H1 (cell line): ENCODE measurements around the gene HMGCS2. TPM values are rescaled to one million over a fixed set of nuclear protein-coding genes. Genes with fewer than 3 reads are reported as not detected.
A peak's percentile ranks its signal among the peaks of the same experiment; 100 is the strongest.

Source experiments
- CTCF ChIA-PET: fragments of 300-600 bp; sonication (Branson Sonifier 250); formaldehyde crosslinking; loops from one replicate; lab custom pipeline; 2021; ENCODE audit not compliant: partially characterized antibody; lab: Charles Lee
- POLR2A ChIA-PET: fragments of 300-600 bp; sonication (Branson Sonifier 250); formaldehyde crosslinking; loops from one replicate; lab custom pipeline; 2021; ENCODE audit warnings: inconsistent platforms; ENCODE audit not compliant: partially characterized antibody; lab: Charles Lee
- DNase-seq, 2 experiments: peaks; one replicate each; pipeline versions ENCODE4 v3.0.0 to v3.0.0-alpha.2; 2010 to 2022; ENCODE audit warnings: low spot score in 2 of 2, low read depth in 1 of 2, mixed read lengths in 1 of 2
- FAIRE-seq: peaks from 2 replicates; lab custom pipeline; 2011; peaks lifted over from hg19 to GRCh38; lab: Jason Lieb, UNC
- H2AFZ ChIP-seq: 2 replicates; pipeline ENCODE4 v1.8.1; 2012; ENCODE audit warnings: low read length, inconsistent platforms
- H2AK5ac ChIP-seq: 2 replicates; pipeline ENCODE4 v1.6.1; 2013; ENCODE audit warnings: low read depth, low read length
- H2BK120ac ChIP-seq: replicated peaks from 2 replicates; pipeline ENCODE3; 2013; ENCODE audit warnings: low read depth, low read length, inconsistent platforms
- H2BK12ac ChIP-seq: 2 replicates; pipeline ENCODE4 v1.6.1; 2013; ENCODE audit warnings: low read depth, low read length
- H2BK15ac ChIP-seq: 2 replicates; pipeline ENCODE4 v1.6.1; 2013; ENCODE audit warnings: low read length
- H2BK20ac ChIP-seq: 2 replicates; pipeline ENCODE4 v1.6.1; 2013; ENCODE audit warnings: low read length
- H2BK5ac ChIP-seq: 2 replicates; pipeline ENCODE4 v1.6.1; 2013; ENCODE audit warnings: low read depth, low read length
- H3K14ac ChIP-seq: 2 replicates; pipeline ENCODE4 v1.6.1; 2013; ENCODE audit warnings: inconsistent platforms; ENCODE audit not compliant: insufficient read length
- H3K18ac ChIP-seq: 2 replicates; pipeline ENCODE4 v1.6.1; 2013; ENCODE audit warnings: low read length; ENCODE audit errors: extremely low read depth
- H3K23ac ChIP-seq: 2 replicates; pipeline ENCODE4 v1.6.1; 2013; ENCODE audit warnings: inconsistent platforms; ENCODE audit not compliant: insufficient read length
- H3K23me2 ChIP-seq: 2 replicates; pipeline ENCODE4 v1.6.1; 2013; ENCODE audit warnings: low read depth, low read length
- H3K27ac ChIP-seq: 2 replicates; pipeline ENCODE4 v1.6.1; 2011; ENCODE audit warnings: low read depth, low read length, inconsistent platforms
- H3K27me3 ChIP-seq, 4 experiments: replicated peaks in 1 of 4; 1 replicate in 1 of 4; 2 replicates in 3 of 4; pipeline versions ENCODE4 v1.6.1 to v1.8.1; 2011 to 2013; ENCODE audit warnings: low read length in 3 of 4, mild to moderate bottlenecking in 3 of 4, inconsistent platforms in 2 of 4, mixed read lengths in 2 of 4, moderate library complexity in 1 of 4; ENCODE audit not compliant: control insufficient read depth in 3 of 4, insufficient read depth in 3 of 4; ENCODE audit errors: extremely low read depth in 1 of 4
- H3K36me3 ChIP-seq, 4 experiments: 2 replicates each; pipeline versions ENCODE4 v1.6.1 to v1.8.1; 2011 to 2013; ENCODE audit warnings: mild to moderate bottlenecking in 4 of 4, low read length in 3 of 4, moderate library complexity in 2 of 4, control low read depth in 1 of 4, inconsistent platforms in 1 of 4; ENCODE audit not compliant: insufficient read depth in 4 of 4, control insufficient read depth in 2 of 4
- H3K4ac ChIP-seq: replicated peaks from 2 replicates; pipeline ENCODE3; 2013; ENCODE audit warnings: low read length, low read depth, mixed read lengths, inconsistent platforms; ENCODE audit not compliant: insufficient read length
- H3K4me1 ChIP-seq, 4 experiments: replicated peaks in 1 of 4; 1 replicate in 1 of 4; 2 replicates in 3 of 4; pipeline versions ENCODE4 v1.6.1 to v1.8.1; 2011 to 2013; ENCODE audit warnings: low read length in 3 of 4, inconsistent platforms in 2 of 4, mixed read lengths in 1 of 4; ENCODE audit not compliant: insufficient read depth in 4 of 4, control insufficient read depth in 3 of 4
- H3K4me2 ChIP-seq, 2 experiments: 2 replicates each; pipeline versions ENCODE4 v1.6.1 to v1.8.1; 2011 to 2013; ENCODE audit warnings: low read depth in 2 of 2, low read length in 2 of 2, control low read depth in 1 of 2, inconsistent platforms in 1 of 2, mild to moderate bottlenecking in 1 of 2; ENCODE audit not compliant: insufficient read depth in 1 of 2
- H3K4me3 ChIP-seq, 4 experiments: fragments of 200-600, 300-600 bp in 1 of 4; sonication (generic), shearing (Covaris generic), sonication (Bioruptor Twin) in 1 of 4; 2 replicates each; pipeline versions ENCODE4 v1.5.1 to v1.8.1; 2011 to 2016; ENCODE audit warnings: low read length in 4 of 4, low read depth in 3 of 4, control low read depth in 2 of 4, inconsistent platforms in 2 of 4, mild to moderate bottlenecking in 2 of 4, mixed read lengths in 1 of 4, moderate library complexity in 1 of 4; ENCODE audit not compliant: insufficient read depth in 2 of 4; ENCODE audit errors: extremely low read depth in 1 of 4
- H3K56ac ChIP-seq: replicated peaks from 2 replicates; pipeline ENCODE3; 2013; ENCODE audit warnings: low read depth, mild to moderate bottlenecking, mixed read lengths, low read length, inconsistent platforms; ENCODE audit not compliant: insufficient read length
- H3K79me1 ChIP-seq: 2 replicates; pipeline ENCODE4 v1.6.1; 2013; ENCODE audit warnings: low read depth, low read length, control low read depth
- H3K79me2 ChIP-seq, 2 experiments: 2 replicates each; pipeline versions ENCODE4 v1.6.1 to v1.8.1; 2012 to 2013; ENCODE audit warnings: low read length in 2 of 2, mild to moderate bottlenecking in 2 of 2, inconsistent platforms in 1 of 2; ENCODE audit not compliant: insufficient read depth in 2 of 2, control insufficient read depth in 1 of 2
- H3K9ac ChIP-seq, 4 experiments: replicated peaks in 1 of 4; 1 replicate in 1 of 4; 2 replicates in 3 of 4; pipeline versions ENCODE4 v1.6.1 to v1.8.1; 2011 to 2013; ENCODE audit warnings: low read depth in 3 of 4, low read length in 3 of 4, control low read depth in 2 of 4, mild to moderate bottlenecking in 2 of 4, moderate library complexity in 2 of 4, inconsistent platforms in 1 of 4; ENCODE audit errors: extremely low read depth in 1 of 4
- H3K9me3 ChIP-seq, 2 experiments: 2 replicates each; pipeline versions ENCODE4 v1.6.1 to v1.8.1; 2012 to 2013; ENCODE audit warnings: mild to moderate bottlenecking in 2 of 2, moderate library complexity in 2 of 2, control low read depth in 1 of 2, inconsistent platforms in 1 of 2, low read depth in 1 of 2, low read length in 1 of 2, mixed read lengths in 1 of 2; ENCODE audit not compliant: insufficient read depth in 2 of 2
- H4K20me1 ChIP-seq, 2 experiments: replicated peaks in 1 of 2; 2 replicates each; pipeline versions ENCODE3 to v1.8.1; 2011 to 2013; ENCODE audit warnings: inconsistent platforms in 2 of 2, low read length in 2 of 2, mild to moderate bottlenecking in 1 of 2; ENCODE audit not compliant: insufficient read depth in 2 of 2, control insufficient read depth in 1 of 2
- H4K5ac ChIP-seq: 2 replicates; pipeline ENCODE4 v1.6.1; 2013; ENCODE audit warnings: low read length, low read depth, mixed read lengths, inconsistent platforms; ENCODE audit not compliant: insufficient read length
- H4K8ac ChIP-seq: 2 replicates; pipeline ENCODE4 v1.8.0; 2013; ENCODE audit warnings: mild to moderate bottlenecking, moderate library complexity, low read length, inconsistent platforms; ENCODE audit not compliant: insufficient read depth; ENCODE audit errors: extremely low read depth
- H4K91ac ChIP-seq: replicated peaks from 2 replicates; pipeline ENCODE3; 2013; ENCODE audit warnings: low read length, mixed read lengths, inconsistent platforms; ENCODE audit not compliant: insufficient read length
- CHD2 ChIP-seq: IDR thresholded peaks from 2 replicates; pipeline ENCODE4 v1.6.1; 2012; ENCODE audit warnings: low read length, improper control_type of control experiment
- CTBP2 ChIP-seq: IDR thresholded peaks from 2 replicates; pipeline ENCODE4 v1.7.0; 2011; ENCODE audit warnings: borderline replicate concordance, mild to moderate bottlenecking, moderate library complexity, mixed read lengths, low read length; ENCODE audit not compliant: insufficient read depth, insufficient read length
- HDAC2 ChIP-seq, 2 experiments: fragments of 300-600 bp in 1 of 2; sonication (generic) in 1 of 2; IDR thresholded peaks; 2 replicates each; pipeline ENCODE4 v1.6.1; 2011 to 2012; ENCODE audit warnings: low read depth in 2 of 2, low read length in 2 of 2, mild to moderate bottlenecking in 2 of 2, moderate library complexity in 2 of 2, borderline replicate concordance in 1 of 2, inconsistent platforms in 1 of 2
- JUN ChIP-seq: IDR thresholded peaks from 2 replicates; pipeline ENCODE4 v1.6.1; 2011; ENCODE audit warnings: low read depth, mild to moderate bottlenecking, improper control_type of control experiment, low read length
- JUND ChIP-seq: IDR thresholded peaks from 2 replicates; pipeline ENCODE4 v1.6.1; 2011; ENCODE audit warnings: mild to moderate bottlenecking, improper control_type of control experiment, low read length
- KDM4A ChIP-seq: IDR thresholded peaks from one replicate; pipeline ENCODE4 v1.7.1; 2012; ENCODE audit warnings: low read depth, mild to moderate bottlenecking, moderate library complexity, low read length, inconsistent platforms; ENCODE audit not compliant: severe bottlenecking
- KDM5A ChIP-seq: fragments of 200-600 bp; IDR thresholded peaks from 2 replicates; pipeline ENCODE4 v1.7.1; 2012; ENCODE audit warnings: mild to moderate bottlenecking, low read length, inconsistent platforms, mixed read lengths
- POLR2AphosphoS5 ChIP-seq: IDR thresholded peaks from 2 replicates; pipeline ENCODE4 v1.6.1; 2011; ENCODE audit warnings: low read depth, low read length
- RXRA ChIP-seq: IDR thresholded peaks from 2 replicates; pipeline ENCODE4 v1.6.1; 2011; ENCODE audit warnings: low read depth, mild to moderate bottlenecking, low read length, moderate library complexity; ENCODE audit not compliant: insufficient read depth
- SP4 ChIP-seq: IDR thresholded peaks from 2 replicates; pipeline ENCODE4 v1.6.1; 2012; ENCODE audit warnings: low read length, inconsistent platforms
- TEAD4 ChIP-seq: IDR thresholded peaks from 2 replicates; pipeline ENCODE4 v1.6.1; 2012; ENCODE audit warnings: low read depth, low read length, inconsistent platforms, mixed read lengths
- ZNF274 ChIP-seq: IDR thresholded peaks from 2 replicates; pipeline ENCODE4 v1.7.0; 2012; ENCODE audit warnings: low read length, borderline replicate concordance; ENCODE audit errors: extremely low read depth
- WGBS, 2 experiments: shearing (Covaris generic) in 1 of 2; methylation state at CpG; one replicate each; pipeline versions ENCODE4 v1.1.6 to v1.1.7; 2013 to 2015; ENCODE audit warnings: low lambda C conversion rate in 2 of 2, mixed read lengths in 2 of 2, inconsistent platforms in 1 of 2, low coverage in 1 of 2, missing lambda C conversion rate in 1 of 2; ENCODE audit not compliant: insufficient replicate concordance in 2 of 2, insufficient coverage in 1 of 2, insufficient read length in 1 of 2; ENCODE audit errors: extremely low coverage in 1 of 2, missing lambda C conversion rate in 1 of 2; 5-methylcytosine and 5-hydroxymethylcytosine counted together
- polyA plus RNA-seq, 7 experiments: library from polyadenylated mRNA; depleted of rRNA in 3 of 7; stranded (reverse) in 5 of 7; unstranded in 2 of 7; fragments of >200 nt in 5 of 7; fragments of 200-250 nt in 2 of 7; gene quantifications; 1 replicate in 5 of 7; 2 replicates in 1 of 7; 4 replicates in 1 of 7; pipeline versions ENCODE4 v1.2.1 to v1.2.3, GENCODE V29; 2011 to 2013; ENCODE audit warnings: missing spikeins in 2 of 7, mixed read lengths in 2 of 7
- total RNA-seq: library from RNA; stranded (reverse); fragmentation: NEBNext Ultra II Directional; extraction: Animal tissue kit (Norgen Biotek cat#: 25700); gene quantifications from 2 replicates; pipeline ENCODE4 v1.2.1, GENCODE V29; 2021

Gene HMGCS2
- total and polyA plus RNA-seq, 2 of the 8 experiments (the other 6 are each of a cell fraction or from before 2014, with no cell fraction given), result not detected

DNA sequence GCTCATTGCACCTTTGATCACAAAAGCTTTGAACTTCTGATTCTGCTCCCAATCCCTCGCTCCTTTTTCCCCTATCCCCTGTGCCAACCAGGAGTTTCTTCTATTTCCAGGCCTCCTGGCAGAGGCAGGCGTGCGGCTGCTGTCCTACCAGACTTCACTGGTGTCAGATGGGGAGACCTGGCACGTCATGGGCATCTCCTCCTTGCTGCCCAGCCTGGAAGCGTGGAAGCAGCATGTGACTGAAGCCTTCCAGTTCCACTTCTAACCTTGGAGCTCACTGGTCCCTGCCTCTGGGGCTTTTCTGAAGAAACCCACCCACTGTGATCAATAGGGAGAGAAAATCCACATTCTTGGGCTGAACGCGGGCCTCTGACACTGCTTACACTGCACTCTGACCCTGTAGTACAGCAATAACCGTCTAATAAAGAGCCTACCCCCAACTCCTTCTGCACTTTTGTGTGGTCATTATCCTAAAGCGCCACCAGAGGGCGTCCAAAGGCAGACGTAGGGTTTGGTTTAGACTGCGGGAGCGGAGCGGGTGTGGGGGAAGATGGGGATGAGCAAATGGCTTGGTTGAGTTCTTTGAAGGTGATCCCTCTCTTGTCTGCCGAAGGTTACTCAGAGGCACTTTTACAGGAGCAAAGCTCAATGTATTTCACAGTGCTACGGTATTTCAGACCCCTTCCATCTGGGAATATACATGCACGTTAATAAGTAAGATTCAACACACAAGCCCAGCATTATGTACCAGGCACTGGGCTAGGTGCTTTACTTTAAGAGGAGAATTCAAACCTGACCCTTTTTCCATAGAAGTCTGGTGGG lies 24.7 kb downstream of the HMGCS2 start:
- WGBS, 2 experiments, result 68% methylated on average over 17 of the region's 17 CpGs; no CpG with 5 or more reads in 1 of the 2 experiments
- no peak for TF ChIP-seq JUND
- TF ChIP-seq CTBP2, result no peak
- no peak for TF ChIP-seq KDM5A
- TF ChIP-seq ZNF274, result no peak
- TF ChIP-seq HDAC2 (IDR thresholded peaks at IDR 0.05; ENCODE audit: borderline replicate concordance in 1 of 2, low read depth in 2 of 2, low read length in 2 of 2), result no peak
- TF ChIP-seq POLR2AphosphoS5, result no peak
- TF ChIP-seq SP4, result 0 out of 2 replicates have a peak, but pooled peaks have one; percentile 16
- no peak for TF ChIP-seq JUN
- TF ChIP-seq TEAD4, result no peak
- no peak for TF ChIP-seq RXRA
- no peak for TF ChIP-seq CHD2
- TF ChIP-seq KDM4A, result no peak

More for the DNA sequence above, 24.7 kb downstream of the HMGCS2 start:
- DNase-seq (peak; percentile 49 to 77), FAIRE-seq (peak; percentile 92)
- Histone ChIP-seq H4K91ac (no peak overlapping the region), H2AK5ac (no peak overlapping the region), H2BK15ac (no peak overlapping the region), H3K18ac (no peak overlapping the region), H3K79me2 (no peaks in the 10 kb centered on the region), H3K9me3 (no peaks in the 10 kb centered on the region), H4K5ac (no peak overlapping the region), H3K9ac (no peak overlapping the region), H3K36me3 (peaks cover 24 to 58% (median 42%) of the 10 kb centered on the region in 4 experiments), H2AFZ (no peak overlapping the region), H3K23ac (no peak overlapping the region), H2BK120ac (no peak overlapping the region), H2BK20ac (no peak overlapping the region), H3K23me2 (no peaks in the 10 kb centered on the region), H3K4me3 (no peak overlapping the region), H3K27me3 (no peaks in the 10 kb centered on the region), H4K8ac (0 out of 2 replicates have a peak overlapping the region, but pooled peaks have one; percentile 2), H2BK5ac (no peak overlapping the region), H3K27ac (no peak overlapping the region), H4K20me1 (peaks cover 7 to 17% of the 10 kb centered on the region in 2 experiments), H2BK12ac (no peak overlapping the region), H3K79me1 (no peaks in the 10 kb centered on the region), H3K4me1 (peaks cover 0 to 8% (median 5%) of the 10 kb centered on the region in 4 experiments; a peak in 2 of 7 replicates), H3K4ac (no peak overlapping the region), H3K14ac (no peak overlapping the region), H3K56ac (no peak overlapping the region), H3K4me2 (no peak overlapping the region)
- ChIA-PET POLR2A (interaction anchor here (0.6 to 30.7 kb wide), 21 partner anchors 10 to 431 kb away, joined by 3 to 425 read pairs (median 4); partner anchors contain the start of genes HMGCS2, PHGDH and ZNF697), CTCF (interaction anchor here (0.7 to 10.1 kb wide), 46 partner anchors 8 to 229 kb away, joined by 3 to 132 read pairs (median 5); partner anchors contain the start of genes HMGCS2, PHGDH, REG4 and ZNF697)
